ENCODE measurements around the gene AVPR2. TPM values are rescaled to one million over a fixed set of nuclear protein-coding genes. Genes with fewer than 3 reads are reported as not detected.

AVPR2 gene
- total and polyA plus RNA-seq, 2 donors (not counting 1 experiment from before 2014, with no cell fraction given) = not detected

DNA sequence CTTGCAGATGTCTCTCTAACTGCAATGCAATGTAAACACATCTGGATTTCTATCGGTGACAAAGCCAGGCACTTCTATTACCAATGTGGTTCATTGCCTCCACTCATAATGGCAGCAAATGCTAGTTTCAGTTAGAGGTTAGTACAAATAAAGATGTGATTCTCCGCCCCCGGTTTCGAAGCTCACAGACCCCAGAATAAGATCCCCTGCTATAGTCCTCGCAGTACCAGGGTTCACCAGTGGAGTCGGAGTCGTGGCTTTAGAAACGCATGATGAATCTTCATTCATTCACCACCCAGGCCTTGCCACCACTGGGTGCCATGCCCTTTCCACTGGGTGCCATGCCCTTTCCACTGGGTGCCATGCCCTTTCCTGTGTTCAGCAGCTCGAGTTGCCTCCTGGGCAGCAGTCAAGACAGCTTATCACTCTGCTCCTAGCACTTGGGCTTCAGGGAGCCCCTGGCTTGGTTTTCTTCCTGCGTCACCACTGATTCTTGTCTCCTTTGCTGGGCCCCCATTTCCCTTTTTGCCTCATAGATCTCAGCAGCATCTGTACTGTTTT is 33.8 kb downstream of the AVPR2 start:
- Histone ChIP-seq H3K9ac (ENCODE audit: insufficient read depth, low read length) (no peak overlapping the region), H2AFZ (ENCODE audit: low read length) (no peak overlapping the region), H3K4me3 (replicated peaks in 1 of 4; ENCODE audit: control extremely low read depth in 1 of 4, insufficient read depth in 1 of 4, low read depth in 3 of 4, low read length in 4 of 4) (no peak overlapping the region), H3K4me2 (ENCODE audit: extremely low read depth, insufficient read depth, low read length) (no peak overlapping the region), H4K20me1 (ENCODE audit: control insufficient read depth, extremely low read depth, insufficient read depth, low read length) (no peaks in the 10 kb centered on the region), H3K27me3 (ENCODE audit: control insufficient read depth, insufficient read depth, low read length) (no peaks in the 10 kb centered on the region), H3K9me3 (ENCODE audit: control insufficient read depth, insufficient read depth, low read depth, low read length) (no peaks in the 10 kb centered on the region), H3K79me2 (ENCODE audit: control insufficient read depth, insufficient read depth, low read length) (peaks cover 10% of the 10 kb centered on the region), H3K36me3 (ENCODE audit: control insufficient read depth, insufficient read depth, low read length) (no peaks in the 10 kb centered on the region), H3K27ac (ENCODE audit: insufficient read depth, low read length) (no peak overlapping the region), H3K4me1 (ENCODE audit: control insufficient read depth, extremely low read depth, insufficient read depth, low read length) (no peaks in the 10 kb centered on the region)
- TF ChIP-seq EZH2 (IDR thresholded peaks at IDR 0.05; ENCODE audit: low read length, missing control alignments) = no peak
- TF ChIP-seq, protein P1, sequence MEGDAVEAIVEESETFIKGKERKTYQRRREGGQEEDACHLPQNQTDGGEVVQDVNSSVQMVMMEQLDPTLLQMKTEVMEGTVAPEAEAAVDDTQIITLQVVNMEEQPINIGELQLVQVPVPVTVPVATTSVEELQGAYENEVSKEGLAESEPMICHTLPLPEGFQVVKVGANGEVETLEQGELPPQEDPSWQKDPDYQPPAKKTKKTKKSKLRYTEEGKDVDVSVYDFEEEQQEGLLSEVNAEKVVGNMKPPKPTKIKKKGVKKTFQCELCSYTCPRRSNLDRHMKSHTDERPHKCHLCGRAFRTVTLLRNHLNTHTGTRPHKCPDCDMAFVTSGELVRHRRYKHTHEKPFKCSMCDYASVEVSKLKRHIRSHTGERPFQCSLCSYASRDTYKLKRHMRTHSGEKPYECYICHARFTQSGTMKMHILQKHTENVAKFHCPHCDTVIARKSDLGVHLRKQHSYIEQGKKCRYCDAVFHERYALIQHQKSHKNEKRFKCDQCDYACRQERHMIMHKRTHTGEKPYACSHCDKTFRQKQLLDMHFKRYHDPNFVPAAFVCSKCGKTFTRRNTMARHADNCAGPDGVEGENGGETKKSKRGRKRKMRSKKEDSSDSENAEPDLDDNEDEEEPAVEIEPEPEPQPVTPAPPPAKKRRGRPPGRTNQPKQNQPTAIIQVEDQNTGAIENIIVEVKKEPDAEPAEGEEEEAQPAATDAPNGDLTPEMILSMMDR (conservative IDR thresholded peaks at IDR 0.05 in 1 of 2, IDR thresholded peaks at IDR 0.05 in 1 of 2; ENCODE audit: low read depth in 1 of 2, low read length in 2 of 2) = no peak
- no peak for DNase-seq (ENCODE audit: low read depth in 2 of 2)

GRCh38 chrX:153939573-153939972 is 35.1 kb downstream of the AVPR2 start:
- Histone ChIP-seq H3K27me3 (ENCODE audit: control insufficient read depth, insufficient read depth, low read length) (no peaks in the 10 kb centered on the region), H3K79me2 (ENCODE audit: control insufficient read depth, insufficient read depth, low read length) (no peaks in the 10 kb centered on the region), H2AFZ (ENCODE audit: low read length) (no peak overlapping the region), H3K9ac (ENCODE audit: insufficient read depth, low read length) (no peak overlapping the region), H3K4me1 (ENCODE audit: control insufficient read depth, extremely low read depth, insufficient read depth, low read length) (no peaks in the 10 kb centered on the region), H3K4me3 (replicated peaks in 1 of 4; ENCODE audit: control extremely low read depth in 1 of 4, insufficient read depth in 1 of 4, low read depth in 3 of 4, low read length in 4 of 4) (no peak overlapping the region), H3K4me2 (ENCODE audit: extremely low read depth, insufficient read depth, low read length) (no peak overlapping the region), H3K27ac (ENCODE audit: insufficient read depth, low read length) (no peak overlapping the region), H3K9me3 (ENCODE audit: control insufficient read depth, insufficient read depth, low read depth, low read length) (no peaks in the 10 kb centered on the region), H3K36me3 (ENCODE audit: control insufficient read depth, insufficient read depth, low read length) (no peaks in the 10 kb centered on the region), H4K20me1 (ENCODE audit: control insufficient read depth, extremely low read depth, insufficient read depth, low read length) (no peaks in the 10 kb centered on the region)
- TF ChIP-seq, protein P1 (conservative IDR thresholded peaks at IDR 0.05 in 1 of 2, IDR thresholded peaks at IDR 0.05 in 1 of 2; ENCODE audit: low read depth in 1 of 2, low read length in 2 of 2) = no peak
- no peak for TF ChIP-seq EZH2 (IDR thresholded peaks at IDR 0.05; ENCODE audit: low read length, missing control alignments)
- DNase-seq (ENCODE audit: low read depth in 2 of 2) = no peak

DNA sequence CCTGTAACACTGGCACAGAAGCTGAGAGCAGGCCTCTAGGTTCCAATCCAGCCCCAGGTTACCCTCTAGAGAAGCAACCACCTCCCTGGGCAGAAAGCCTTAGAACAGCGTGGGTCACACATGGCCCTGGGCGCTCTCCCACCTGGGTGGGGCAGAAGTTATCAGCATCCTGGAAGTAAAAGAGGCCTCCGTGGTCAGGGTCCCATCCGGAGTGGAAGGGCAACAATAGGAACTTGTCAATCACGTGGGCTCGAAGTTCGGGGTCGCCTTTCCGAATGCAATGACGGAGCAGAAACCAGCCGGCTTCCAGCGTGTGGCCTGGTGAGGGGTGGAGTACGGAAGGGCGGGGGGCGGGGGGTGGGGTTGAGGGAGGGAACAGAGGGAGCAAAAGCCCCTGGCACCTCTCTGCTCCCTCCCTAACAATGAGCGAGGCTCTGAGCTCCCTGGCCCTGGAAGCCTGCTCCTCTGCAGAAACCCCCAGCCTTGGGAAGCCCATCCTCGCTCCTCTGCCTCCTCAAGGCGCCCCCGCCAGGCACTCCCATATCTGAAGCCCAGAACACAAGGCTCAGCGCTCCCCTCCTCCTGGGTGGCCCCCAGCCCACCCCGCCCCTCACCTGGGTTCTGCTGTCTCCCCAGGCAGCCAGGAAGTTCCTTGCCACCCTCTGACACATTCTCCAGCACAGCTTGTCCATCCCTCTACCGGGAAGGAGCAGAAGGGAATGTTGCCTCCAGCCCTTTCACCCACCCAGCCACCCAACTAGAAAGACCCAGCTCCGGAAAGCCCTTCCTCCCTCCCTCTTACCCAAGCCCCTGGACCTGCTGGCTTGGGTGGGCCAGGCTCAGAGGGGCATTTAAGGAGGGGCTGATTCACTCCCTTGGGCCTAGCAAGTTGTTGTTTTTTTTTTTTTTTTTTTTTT is 37.1 kb downstream of the AVPR2 start:
- H3K36me3 ChIP-seq (ENCODE audit: control insufficient read depth, insufficient read depth, low read length) = no peaks in the 10 kb centered on the region
- H3K4me3 ChIP-seq (replicated peaks in 1 of 4; ENCODE audit: control extremely low read depth in 1 of 4, insufficient read depth in 1 of 4, low read depth in 3 of 4, low read length in 4 of 4) = no peak overlapping the region
- H3K79me2 ChIP-seq (ENCODE audit: control insufficient read depth, insufficient read depth, low read length) = no peaks in the 10 kb centered on the region
- no peaks in the 10 kb centered on the region for H3K9me3 ChIP-seq (ENCODE audit: control insufficient read depth, insufficient read depth, low read depth, low read length)
- no peaks in the 10 kb centered on the region for H4K20me1 ChIP-seq (ENCODE audit: control insufficient read depth, extremely low read depth, insufficient read depth, low read length)
- TF ChIP-seq, protein P1 (conservative IDR thresholded peaks at IDR 0.05 in 1 of 2, IDR thresholded peaks at IDR 0.05 in 1 of 2; ENCODE audit: low read depth in 1 of 2, low read length in 2 of 2) = no peak
- no peak for TF ChIP-seq EZH2 (IDR thresholded peaks at IDR 0.05; ENCODE audit: low read length, missing control alignments)
- no peak overlapping the region for H2AFZ ChIP-seq (ENCODE audit: low read length)
- no peak overlapping the region for H3K9ac ChIP-seq (ENCODE audit: insufficient read depth, low read length)
- no peaks in the 10 kb centered on the region for H3K4me1 ChIP-seq (ENCODE audit: control insufficient read depth, extremely low read depth, insufficient read depth, low read length)
- H3K27ac ChIP-seq (ENCODE audit: insufficient read depth, low read length) = no peak overlapping the region
- H3K4me2 ChIP-seq (ENCODE audit: extremely low read depth, insufficient read depth, low read length) = no peak overlapping the region
- H3K27me3 ChIP-seq (ENCODE audit: control insufficient read depth, insufficient read depth, low read length) = no peaks in the 10 kb centered on the region
- DNase-seq (ENCODE audit: low read depth in 2 of 2) = no peak

Data from fibroblast of lung (primary cell).